Measurements from ENCODE around the gene ANKRD28.
"Not testable (repeated sequence)": the region's sequence is repeated elsewhere in the genome, so short reads cannot be mapped to it uniquely, and the experiment has no call there.

ANKRD28 gene

DNA sequence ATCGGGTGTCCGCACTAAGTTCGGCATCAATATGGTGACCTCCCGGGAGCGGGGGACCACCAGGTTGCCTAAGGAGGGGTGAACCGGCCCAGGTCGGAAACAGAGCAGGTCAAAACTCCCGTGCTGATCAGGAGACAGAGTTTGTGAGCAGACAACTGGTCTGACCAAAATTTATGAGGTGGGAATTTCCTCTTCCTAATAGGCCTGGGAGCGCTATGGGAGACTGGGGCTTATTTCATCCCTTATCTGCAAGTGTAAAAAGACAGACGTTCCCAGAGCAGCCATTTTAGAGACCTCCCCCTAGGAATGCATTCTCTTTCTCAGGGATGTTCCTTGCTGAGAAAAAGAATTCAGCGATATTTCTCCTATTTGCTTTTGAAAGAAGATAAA, 59.2 kb downstream of the ANKRD28 start:
- DNase-seq; intact Hi-C loops (cut with DNase I): not testable (repeated sequence)

- intact Hi-C loops (cut with DNase I), result no loop called here
- no peak for DNase-seq
Measured at GRCh38 chr3:15731024-15731423, 66.8 kb downstream of the ANKRD28 start.

DNA sequence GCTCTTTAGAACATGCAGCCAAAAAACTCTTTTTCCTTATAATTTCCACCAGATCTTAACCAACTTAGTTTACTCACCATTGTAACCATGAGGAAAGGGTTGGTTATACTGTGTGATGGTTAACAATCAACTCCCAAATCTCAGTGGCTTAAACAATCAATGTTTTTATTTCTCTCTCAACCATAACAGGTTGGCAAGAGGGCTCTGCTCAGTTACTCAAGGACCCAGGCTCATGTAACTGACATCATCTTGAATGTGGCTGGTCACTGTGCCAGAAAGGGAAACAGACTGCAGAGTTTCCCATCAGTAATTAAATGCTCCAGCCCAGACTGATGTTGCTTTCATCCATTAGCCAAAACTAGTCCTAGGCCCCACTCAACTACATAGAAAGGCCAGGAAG, 69.0 kb downstream of the ANKRD28 start:
- DNase-seq, result no peak
- intact Hi-C loops (cut with DNase I), result no loop called here

GRCh38 chr3:15726881-15727280, 70.9 kb downstream of the ANKRD28 start:
- intact Hi-C loops (cut with DNase I), result no loop called here
- DNase-seq, result no peak

GRCh38 chr3:15726043-15726442, 71.7 kb downstream of the ANKRD28 start:
- no peak for DNase-seq
- intact Hi-C loops (cut with DNase I), result no loop called here

DNA sequence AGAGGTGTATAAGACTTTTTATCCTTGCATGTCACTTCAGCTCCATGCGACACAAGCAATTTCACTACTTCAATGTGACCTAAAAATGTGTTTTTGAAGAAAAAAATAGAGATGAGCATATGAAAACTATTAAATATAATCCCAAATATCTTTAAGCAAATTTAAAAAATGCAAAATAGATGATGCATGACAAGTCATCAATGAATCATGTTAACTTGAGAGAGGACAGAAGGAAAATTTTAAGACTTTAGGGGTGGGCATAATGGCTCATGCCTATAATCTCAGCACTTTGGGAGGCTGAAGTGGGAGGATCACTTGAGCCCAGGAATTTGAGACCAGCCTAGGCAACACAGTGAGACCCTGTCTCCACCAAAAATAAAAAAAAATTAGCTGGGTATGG, 73.3 kb downstream of the ANKRD28 start:
- intact Hi-C loops (cut with DNase I), result no loop called here
- DNase-seq, result no peak

- intact Hi-C loops (cut with DNase I), result no loop called here
- DNase-seq, result no peak
Measured at GRCh38 chr3:15723624-15723884, 74.2 kb downstream of the ANKRD28 start.

DNA sequence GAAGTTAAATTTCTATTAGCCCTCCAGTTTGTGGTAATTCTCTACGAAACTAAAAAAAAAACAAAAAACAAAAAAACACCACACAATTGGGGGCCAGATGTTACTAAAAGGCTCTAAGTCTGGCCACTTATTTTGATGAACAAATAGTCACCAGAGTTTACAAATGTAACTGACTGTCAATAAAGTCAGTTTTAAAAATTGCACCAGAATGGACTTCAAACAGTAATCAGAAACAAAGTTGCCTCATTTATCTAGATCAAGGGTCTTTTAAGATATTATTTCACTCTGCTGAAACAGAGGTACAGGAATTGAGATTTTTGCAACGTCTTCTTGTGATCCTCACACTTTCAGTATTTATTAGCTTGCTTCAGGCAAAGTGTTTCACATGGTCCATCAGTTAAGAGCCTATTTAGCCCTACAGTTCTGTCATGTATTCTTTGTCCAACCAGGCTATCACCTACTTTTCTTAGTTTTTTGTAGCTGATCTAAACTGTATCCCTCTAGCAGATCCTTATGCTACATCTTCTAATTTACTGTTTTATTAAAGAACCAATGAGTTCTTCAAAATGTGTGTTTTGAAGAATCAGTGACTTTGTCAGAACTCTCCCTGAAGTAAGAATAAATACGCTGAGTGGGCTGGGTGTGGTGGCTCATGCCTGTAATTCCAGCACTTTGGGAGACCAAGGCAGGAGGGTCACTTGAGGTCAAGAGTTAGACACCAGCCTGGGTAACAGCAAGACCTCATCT, 74.7 kb downstream of the ANKRD28 start:
- DNase-seq, result no peak
- intact Hi-C loops (cut with DNase I), result no loop called here

- intact Hi-C loops (cut with DNase I), result no loop called here
- DNase-seq, result no peak
Measured at GRCh38 chr3:15716178-15716577, 81.6 kb downstream of the ANKRD28 start.

DNA sequence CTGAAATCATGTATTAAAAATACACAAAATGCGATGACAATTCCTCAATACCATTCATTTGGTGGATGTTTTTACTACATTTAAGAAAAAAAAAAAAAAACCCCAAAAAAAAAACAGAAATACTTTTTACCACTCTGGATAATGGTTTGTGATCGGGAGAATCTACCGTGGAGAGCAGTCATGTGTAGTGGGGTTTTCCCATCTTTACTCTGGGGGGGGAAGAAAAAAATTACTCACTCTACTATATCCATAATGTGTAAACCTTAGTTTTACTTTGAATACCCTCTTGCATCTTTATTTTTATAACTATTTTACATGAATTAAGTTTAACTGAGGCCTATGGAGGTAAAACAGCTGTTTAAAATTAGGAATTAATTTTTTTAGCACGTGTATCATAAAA, 83.3 kb downstream of the ANKRD28 start:
- no peak for DNase-seq
- intact Hi-C loops (cut with DNase I), result no loop called here

DNA sequence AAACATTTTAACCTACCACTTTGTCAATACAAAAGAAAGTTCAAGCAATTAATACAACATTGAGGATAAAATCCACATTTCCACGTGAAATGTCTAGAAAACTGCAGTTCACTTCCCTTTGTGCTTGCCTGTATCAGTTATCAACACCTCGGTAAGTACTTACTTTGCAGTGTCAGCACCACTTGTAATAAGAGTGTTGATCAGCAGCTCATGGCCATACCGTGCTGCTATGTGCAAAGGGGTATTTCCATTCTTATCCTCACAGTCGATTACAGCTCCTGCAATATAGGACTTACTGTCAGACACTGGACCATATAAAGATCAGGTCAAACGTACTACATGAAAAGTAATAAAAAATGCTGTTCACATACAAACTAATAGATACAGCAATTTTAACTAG, 84.4 kb downstream of the ANKRD28 start:
- no peak for DNase-seq
- intact Hi-C loops (cut with DNase I), result no loop called here

GRCh38 chr3:15711281-15711680, 86.5 kb downstream of the ANKRD28 start:
- intact Hi-C loops (cut with DNase I), result no loop called here

GRCh38 chr3:15708882-15709677, 88.7 kb downstream of the ANKRD28 start:
- DNase-seq, result no peak
- intact Hi-C loops (cut with DNase I), result no loop called here

More at GRCh38 chr3:15711281-15711680, 86.5 kb downstream of the ANKRD28 start:
- DNase-seq, result no peak

- no peak for DNase-seq
- intact Hi-C loops (cut with DNase I), result no loop called here
Measured at GRCh38 chr3:15707779-15708178, 90.0 kb downstream of the ANKRD28 start.

GRCh38 chr3:15703346-15703745, 94.4 kb downstream of the ANKRD28 start:
- intact Hi-C loops (cut with DNase I), result no loop called here
- no peak for DNase-seq

- DNase-seq, result no peak
- intact Hi-C loops (cut with DNase I), result no loop called here
Measured at GRCh38 chr3:15694628-15695027, 103.2 kb downstream of the ANKRD28 start.

DNA sequence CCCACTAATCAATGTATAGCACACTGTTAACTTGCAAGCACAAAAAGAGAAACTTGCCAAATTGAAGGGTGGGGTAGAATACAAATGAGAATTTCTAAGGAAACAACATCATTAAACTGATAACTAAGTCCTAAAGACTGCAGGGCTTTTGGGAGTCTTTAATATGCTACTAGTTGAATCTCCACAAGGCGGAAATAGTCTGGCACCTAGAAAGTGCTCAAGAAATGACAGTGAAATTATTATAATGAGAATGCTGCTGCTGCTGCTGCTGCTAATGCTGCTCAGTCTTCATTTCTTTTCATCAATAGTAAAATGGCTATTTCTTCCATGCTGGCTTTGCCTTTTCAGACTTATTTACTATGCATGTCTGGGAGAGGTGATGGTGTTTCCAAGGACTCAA, 104.4 kb downstream of the ANKRD28 start:
- intact Hi-C loops (cut with DNase I), result no loop called here
- DNase-seq, result no peak

GRCh38 chr3:15690748-15691147, 107.0 kb downstream of the ANKRD28 start:
- DNase-seq, result no peak
- intact Hi-C loops (cut with DNase I), result no loop called here

- DNase-seq, result no peak
- intact Hi-C loops (cut with DNase I), result no loop called here
Measured at GRCh38 chr3:15690230-15690629, 107.5 kb downstream of the ANKRD28 start.

- no peak for DNase-seq
- intact Hi-C loops (cut with DNase I), result no loop called here
Measured at GRCh38 chr3:15685927-15686326, 111.9 kb downstream of the ANKRD28 start.

- no peak for DNase-seq
- intact Hi-C loops (cut with DNase I), result no loop called here
Measured at GRCh38 chr3:15683253-15683652, 114.5 kb downstream of the ANKRD28 start.

DNA sequence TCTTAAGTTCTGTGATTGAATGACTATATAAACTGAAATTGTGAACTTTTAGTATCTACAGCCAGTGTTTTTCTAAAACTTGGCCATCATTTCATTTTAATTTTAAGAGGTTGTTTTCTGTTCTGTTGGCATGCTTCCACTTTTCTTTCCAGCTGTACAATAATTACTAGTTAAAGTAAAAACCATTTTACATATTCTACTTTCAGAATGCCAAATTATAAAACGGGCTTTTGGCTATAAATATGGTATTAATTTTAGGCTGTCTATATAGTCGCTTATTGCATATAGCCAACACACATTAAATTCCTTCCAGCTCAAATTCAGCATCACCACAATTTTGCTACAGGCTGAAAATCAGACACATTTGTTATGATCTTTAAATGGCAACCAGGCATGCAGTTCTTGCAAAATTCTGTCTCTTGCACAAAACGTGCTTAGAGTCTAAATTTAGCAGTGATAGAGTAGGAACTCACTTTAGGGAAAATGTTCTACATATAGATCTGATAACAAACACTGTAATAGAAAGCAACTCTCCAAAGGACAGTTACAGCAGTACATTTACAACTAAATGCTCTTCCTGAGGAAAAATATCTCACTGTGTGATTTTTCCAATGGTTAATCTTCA, 115.1 kb downstream of the ANKRD28 start:
- intact Hi-C loops (cut with DNase I), result no loop called here
- no peak for DNase-seq

Data from posterior cingulate gyrus (tissue), 11 donors.